Naive thymus-derived CD4-positive, alpha-beta T cell (primary cell): ENCODE data around the gene TDRD7. TPM values are rescaled to one million over a fixed set of nuclear protein-coding genes. Genes with fewer than 3 reads are reported as not detected.

Experiments used
- ATAC-seq: fragments of 150-1000 bp; cut with Tn5 transposase; 2 replicates; pipeline ENCODE4 v1.10.0; 2021; ENCODE audit warnings: mild to moderate bottlenecking, moderate library complexity
- CTCF ChIA-PET: fragments of 350-600 bp; sonication (Branson Sonifier 250); formaldehyde crosslinking; loops from one replicate; lab custom pipeline; 2021; ENCODE audit warnings: antibody characterized with exemption; lab: Charles Lee
- POLR2A ChIA-PET: fragments of 350-600 bp; sonication (Branson Sonifier 250); formaldehyde crosslinking; loops from one replicate; lab custom pipeline; 2021; ENCODE audit warnings: antibody characterized with exemption, inconsistent platforms; lab: Charles Lee
- DNase-seq, 9 donors: peaks; one replicate each; pipeline versions ENCODE4 v3.0.0 to v3.0.0-alpha.2; 2020 to 2022; ENCODE audit warnings: mixed read lengths in 1 of 9
- H3K27ac ChIP-seq: one replicate; pipeline ENCODE4 v1.7.0; 2013; ENCODE audit warnings: mild to moderate bottlenecking, low read depth, low read length, moderate library complexity
- H3K27me3 ChIP-seq, 2 donors: one replicate each; pipeline ENCODE4 v1.7.0; 2013; ENCODE audit warnings: low read length in 2 of 2, mild to moderate bottlenecking in 2 of 2, moderate library complexity in 2 of 2; ENCODE audit not compliant: control insufficient read depth in 2 of 2, insufficient read depth in 2 of 2
- H3K36me3 ChIP-seq, 3 experiments: 1 replicate in 2 of 3; 2 replicates in 1 of 3; pipeline ENCODE4 v1.7.0; 2013; ENCODE audit warnings: low read length in 3 of 3, mild to moderate bottlenecking in 3 of 3, moderate library complexity in 1 of 3; ENCODE audit not compliant: insufficient read depth in 3 of 3, control insufficient read depth in 2 of 3
- H3K4me1 ChIP-seq, 2 donors: one replicate each; pipeline ENCODE4 v1.7.0; 2013; ENCODE audit warnings: low read length in 2 of 2, mild to moderate bottlenecking in 2 of 2, moderate library complexity in 1 of 2; ENCODE audit not compliant: control insufficient read depth in 2 of 2, insufficient read depth in 2 of 2
- H3K4me3 ChIP-seq: 2 replicates; pipeline ENCODE4 v1.7.0; 2013; ENCODE audit warnings: mild to moderate bottlenecking, low read length
- H3K9me3 ChIP-seq, 3 experiments: 1 replicate in 2 of 3; 2 replicates in 1 of 3; pipeline ENCODE4 v1.7.0; 2013; ENCODE audit warnings: low read length in 3 of 3; ENCODE audit not compliant: control insufficient read depth in 2 of 3
- H3K27ac Mint-ChIP-seq, 9 donors: one replicate each; pipeline ENCODE4 v1.8.0; 2020 to 2022; ENCODE audit warnings: mixed read lengths in 9 of 9, mild to moderate bottlenecking in 8 of 9, moderate library complexity in 5 of 9, inconsistent platforms in 2 of 9
- H3K27me3 Mint-ChIP-seq, 5 donors: one replicate each; pipeline ENCODE4 v1.8.0; 2021 to 2022; ENCODE audit warnings: mixed read lengths in 5 of 5, mild to moderate bottlenecking in 1 of 5
- H3K36me3 Mint-ChIP-seq, 5 donors: one replicate each; pipeline ENCODE4 v1.8.0; 2020 to 2022; ENCODE audit warnings: mixed read lengths in 5 of 5, mild to moderate bottlenecking in 3 of 5, inconsistent platforms in 1 of 5
- H3K4me1 Mint-ChIP-seq, 7 donors: one replicate each; pipeline ENCODE4 v1.8.0; 2020 to 2022; ENCODE audit warnings: mixed read lengths in 7 of 7, mild to moderate bottlenecking in 3 of 7, inconsistent platforms in 1 of 7
- H3K4me3 Mint-ChIP-seq, 10 donors: one replicate each; pipeline ENCODE4 v1.8.0; 2020 to 2022; ENCODE audit warnings: mild to moderate bottlenecking in 10 of 10, mixed read lengths in 10 of 10, moderate library complexity in 6 of 10, inconsistent platforms in 2 of 10
- H3K9me3 Mint-ChIP-seq, 11 donors: one replicate each; pipeline ENCODE4 v1.8.0; 2020 to 2022; ENCODE audit warnings: mixed read lengths in 11 of 11, mild to moderate bottlenecking in 4 of 11, inconsistent platforms in 1 of 11, moderate library complexity in 1 of 11
- intact Hi-C, 2 donors: fragments of 100-400 bp; cut with micrococcal nuclease; formaldehyde crosslinking; loops; one replicate each; pipeline ENCODE4 v1.15.1; 2023
- polyA plus RNA-seq, 2 donors: library from polyadenylated mRNA; unstranded; fragments of 300-500 nt; fragmentation: Illumina TruSeq; gene quantifications; one replicate each; pipeline ENCODE4 v1.2.3, GENCODE V29; 2021
- total RNA-seq, 6 experiments: library from RNA in 5 of 6; stranded (reverse) in 5 of 6; gene quantifications; 1 replicate in 5 of 6; 2 replicates in 1 of 6; pipeline ENCODE4 v1.2.3 and lab custom pipeline; 2021 to 2026

The TDRD7 gene
- total and polyA plus RNA-seq, 7 experiments from 2014 or later, result 2.2 to 15.0 (median 9.0) TPM

GRCh38 chr9:97405551-97405950, 6.3 kb upstream of the TDRD7 start:
- Mint-ChIP-seq H3K4me3 (no peak overlapping the region), H3K9me3 (peaks cover 3 to 21% (median 13%) of the 10 kb centered on the region in 11 donors), H3K27ac (no peak overlapping the region), H3K4me1 (no peaks in the 10 kb centered on the region), H3K36me3 (peaks cover 4 to 9% (median 5%) of the 10 kb centered on the region in 5 donors), H3K27me3 (peaks cover 17 to 68% (median 39%) of the 10 kb centered on the region in 5 donors)
- no peak for ATAC-seq
- no peaks in the 10 kb centered on the region for H3K4me1 ChIP-seq
- no peak overlapping the region for H3K27ac ChIP-seq
- ChIA-PET POLR2A (no interaction called here), CTCF (interaction anchor here (1.1 to 1.3 kb wide), 2 partner anchors 10 to 210 kb away, joined by 3 to 6 read pairs; no protein-coding TSS in a partner anchor)
- intact Hi-C loops, result no loop called here
- no peaks in the 10 kb centered on the region for H3K36me3 ChIP-seq
- H3K9me3 ChIP-seq, result peaks cover 0 to 12% (median 0%) of the 10 kb centered on the region in 3 experiments
- no peaks in the 10 kb centered on the region for H3K27me3 ChIP-seq
- H3K4me3 ChIP-seq, result no peak overlapping the region
- DNase-seq, result no peak

GRCh38 chr9:97406620-97407177, 5.2 kb upstream of the TDRD7 start:
- no peak for ATAC-seq
- no peaks in the 10 kb centered on the region for H3K4me1 ChIP-seq
- H3K9me3 ChIP-seq, result peaks cover 0 to 12% (median 0%) of the 10 kb centered on the region in 3 experiments
- Mint-ChIP-seq H3K4me1 (peaks cover 0 to 6% (median 4%) of the 10 kb centered on the region in 7 donors), H3K9me3 (peaks cover 3 to 21% (median 13%) of the 10 kb centered on the region in 11 donors), H3K36me3 (peaks cover 4 to 9% (median 5%) of the 10 kb centered on the region in 5 donors), H3K27ac (no peak overlapping the region), H3K27me3 (peaks cover 17 to 59% (median 39%) of the 10 kb centered on the region in 5 donors), H3K4me3 (no peak overlapping the region)
- POLR2A ChIA-PET, result no interaction called here
- DNase-seq, result no peak
- CTCF ChIA-PET, result interaction anchor here (1.3 kb wide), 1 partner anchor 209 kb away, joined by 6 read pairs; no protein-coding TSS in a partner anchor
- no peak overlapping the region for H3K4me3 ChIP-seq
- H3K27ac ChIP-seq, result no peak overlapping the region
- intact Hi-C loops, result no loop called here
- no peaks in the 10 kb centered on the region for H3K27me3 ChIP-seq
- no peaks in the 10 kb centered on the region for H3K36me3 ChIP-seq

- H3K36me3 ChIP-seq, result peaks cover 0 to 4% (median 0%) of the 10 kb centered on the region in 3 experiments
- H3K9me3 ChIP-seq, result peaks cover 0 to 9% (median 0%) of the 10 kb centered on the region in 3 experiments
- CTCF ChIA-PET, result interaction anchor here (1.0 kb wide), 1 partner anchor 190 kb away, joined by 5 read pairs; no protein-coding TSS in a partner anchor
- H3K4me1 ChIP-seq, result peaks cover 6 to 10% of the 10 kb centered on the region in 2 donors
- Mint-ChIP-seq H3K4me1 (peaks cover 10 to 17% (median 16%) of the 10 kb centered on the region in 7 donors), H3K4me3 (no peak overlapping the region), H3K9me3 (peaks cover 3 to 15% (median 11%) of the 10 kb centered on the region in 11 donors), H3K36me3 (peaks cover 3 to 8% (median 4%) of the 10 kb centered on the region in 5 donors), H3K27me3 (peaks cover 17 to 53% (median 38%) of the 10 kb centered on the region in 5 donors), H3K27ac (no peak overlapping the region)
- no peak overlapping the region for H3K27ac ChIP-seq
- no peak for DNase-seq
- no peaks in the 10 kb centered on the region for H3K27me3 ChIP-seq
- no peak for ATAC-seq
- H3K4me3 ChIP-seq, result no peak overlapping the region
- POLR2A ChIA-PET, result no interaction called here
- intact Hi-C loops, result no loop called here
Observed at GRCh38 chr9:97408562-97408961, 3.3 kb upstream of the TDRD7 start.

- Mint-ChIP-seq H3K4me3 (peak overlapping the region; percentile 73 to 90 (median 86)), H3K4me1 (peaks cover 12 to 34% (median 29%) of the 10 kb centered on the region in 7 donors), H3K36me3 (no peaks in the 10 kb centered on the region), H3K27me3 (peaks cover 17 to 38% (median 22%) of the 10 kb centered on the region in 5 donors), H3K9me3 (peaks cover 0 to 4% (median 0%) of the 10 kb centered on the region in 11 donors), H3K27ac (peak overlapping the region; percentile 61 to 93 (median 85))
- no peak for DNase-seq
- H3K27me3 ChIP-seq, result no peaks in the 10 kb centered on the region
- CTCF ChIA-PET, result interaction anchor here (1.0 to 2.2 kb wide), 3 partner anchors 187 to 205 kb away, joined by 3 to 13 read pairs (median 8); no protein-coding TSS in a partner anchor
- POLR2A ChIA-PET, result interaction anchor here (2.3 kb wide), 1 partner anchor 222 kb away, joined by 10 read pairs; the partner anchor contains the start of genes NCBP1 and TSTD2
- peak overlapping the region; percentile 35 for H3K4me3 ChIP-seq
- peaks cover 8 to 13% of the 10 kb centered on the region in 2 donors for H3K4me1 ChIP-seq
- no peaks in the 10 kb centered on the region for H3K9me3 ChIP-seq
- H3K36me3 ChIP-seq, result peaks cover 0 to 4% (median 0%) of the 10 kb centered on the region in 3 experiments
- intact Hi-C loops, result loop anchor here (1.0 to 10.0 kb wide), 11 partner anchors 12 to 957 kb away; partner anchors contain the start of genes TMOD1 (in 2 of the 2), XPA (in 2 of the 2), ZNF510 (in 2 of the 2) and HABP4 (in 1 of the 2)
- H3K27ac ChIP-seq, result no peak overlapping the region
- ATAC-seq, result no peak
Observed at GRCh38 chr9:97411440-97411788, 482 bp upstream of the TDRD7 start.

- Histone ChIP-seq H3K27me3 (no peaks in the 10 kb centered on the region), H3K36me3 (peaks cover 0 to 4% (median 0%) of the 10 kb centered on the region in 3 experiments), H3K4me3 (peak overlapping the region; percentile 49), H3K4me1 (peaks cover 8 to 13% of the 10 kb centered on the region in 2 donors), H3K9me3 (no peaks in the 10 kb centered on the region), H3K27ac (peak overlapping the region; percentile 85)
- intact Hi-C loops, result loop anchor here (1.0 to 10.0 kb wide), 6 partner anchors 89 to 958 kb away; partner anchors contain the start of genes XPA (in 2 of the 2), ZNF510 (in 2 of the 2), HABP4 (in 1 of the 2) and NCBP1 (in 1 of the 2)
- ChIA-PET POLR2A (interaction anchor here (0.7 to 2.3 kb wide), 4 partner anchors 162 to 220 kb away, joined by 3 to 10 read pairs (median 4); partner anchors contain the start of genes NCBP1 and TSTD2), CTCF (interaction anchor here (0.8 to 1.6 kb wide), 2 partner anchors 10 to 203 kb away, joined by 3 to 11 read pairs; no protein-coding TSS in a partner anchor)
- Mint-ChIP-seq H3K4me3 (peak overlapping the region; percentile 70 to 95 (median 83)), H3K4me1 (peaks cover 14 to 44% (median 39%) of the 10 kb centered on the region in 7 donors), H3K9me3 (peaks cover 0 to 4% (median 0%) of the 10 kb centered on the region in 11 donors), H3K36me3 (peaks cover 0 to 4% (median 0%) of the 10 kb centered on the region in 5 donors), H3K27ac (peak overlapping the region; percentile 38 to 91 (median 73)), H3K27me3 (peaks cover 8 to 26% (median 13%) of the 10 kb centered on the region in 5 donors)
- DNase-seq (peak in 4 of 9 donors; percentile 4 to 15 (median 13)), ATAC-seq (no peak)
Observed at GRCh38 chr9:97412626-97413385, 910 bp downstream of the TDRD7 start.
